Epithelial cell of alveolus of lung (primary cell): ENCODE results near the gene RAMACL. TPM values are rescaled to one million over a fixed set of nuclear protein-coding genes. Genes with fewer than 3 reads are reported as not detected.

Experiments
- total RNA-seq: library from RNA; depleted of rRNA; stranded (reverse); fragments of >200 nt; gene quantifications from 2 replicates; pipeline ENCODE4 v1.2.1, GENCODE V29; 2015

Gene RAMACL
- 0.26 and 0.96 TPM in 2 replicates for total RNA-seq

DNA sequence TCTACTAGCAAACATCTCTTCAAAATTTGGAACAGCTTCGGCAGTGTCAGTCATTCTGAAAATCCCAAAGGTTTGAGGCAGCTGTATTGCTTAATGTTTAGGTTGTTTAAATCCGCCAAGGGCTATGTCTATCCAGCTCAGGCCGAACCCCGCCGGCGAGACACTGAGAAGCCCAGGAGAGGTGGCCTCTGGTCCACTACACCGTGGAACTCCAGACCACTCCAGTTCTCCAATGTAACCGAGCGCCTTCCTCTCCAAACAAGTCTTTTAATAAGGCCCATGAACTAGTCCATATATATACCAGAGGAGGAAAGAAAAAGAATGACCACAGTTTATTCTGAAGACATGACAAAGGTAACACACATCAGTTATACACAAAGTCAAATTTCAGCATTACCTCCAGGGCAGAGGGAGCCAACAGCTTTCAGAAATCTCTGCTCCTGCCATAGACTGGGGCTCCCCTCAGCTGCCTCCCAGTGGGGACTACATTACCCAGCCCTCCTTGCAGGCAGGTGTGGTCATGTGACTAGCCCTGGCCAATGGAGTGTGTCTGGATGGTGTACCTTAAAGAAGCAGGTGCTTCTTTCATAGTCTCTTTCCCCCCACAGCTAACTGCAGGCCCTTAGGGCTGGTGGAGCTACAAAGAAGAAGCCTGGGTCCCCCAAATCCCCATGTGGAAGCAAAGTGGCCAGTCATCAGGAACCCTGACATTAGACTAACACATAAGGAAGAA, at the start of gene RAMACL:
TSS of gene RAMACL (minus strand) at position 255 of the 733 bp plus-strand sequence. CDS start at position 54, 201 bp downstream.

DNA sequence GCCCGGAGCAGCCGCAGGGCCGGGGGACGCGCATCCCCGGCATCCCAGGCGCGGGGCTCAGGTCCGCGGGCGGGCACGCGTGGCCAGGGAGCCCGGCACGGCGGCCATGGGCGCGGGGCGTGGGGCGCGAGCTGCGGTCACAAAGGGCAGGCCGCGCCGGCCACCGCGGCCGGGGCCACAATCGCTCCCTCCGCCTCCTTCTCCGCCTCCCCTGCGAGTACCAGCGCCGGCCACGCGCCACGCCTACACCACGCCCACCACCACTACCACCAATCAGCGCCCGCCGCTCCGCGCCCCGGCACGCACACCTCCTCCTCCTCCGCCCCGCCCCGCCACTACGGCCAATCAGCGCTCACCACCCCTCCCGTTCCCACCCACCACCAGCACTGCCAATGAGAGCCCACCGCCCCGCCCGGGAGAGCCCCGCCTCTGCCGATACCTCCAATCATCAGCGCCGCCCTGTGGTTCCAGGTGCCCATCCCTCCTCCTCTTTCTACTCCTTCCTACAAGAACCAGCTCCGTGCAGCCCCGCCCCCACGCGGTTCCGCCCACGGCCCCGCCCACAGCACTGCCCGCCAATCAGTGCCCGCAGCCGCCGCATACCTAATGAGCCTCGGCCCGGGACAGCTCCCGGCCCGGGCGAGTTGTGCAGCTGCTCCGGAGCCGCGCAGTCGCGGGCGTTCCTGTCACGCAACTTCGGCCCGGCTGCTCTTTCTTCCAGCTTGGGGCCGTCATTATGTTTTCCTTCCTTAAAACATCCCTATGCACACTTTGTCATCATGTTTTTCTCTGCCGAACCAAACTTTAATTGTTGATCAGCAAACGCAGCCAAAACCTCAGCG, 40.8 kb upstream of the RAMACL start, which contains the start of gene RPS6KA2:
TSS of gene RPS6KA2 (minus strand) at position 219 of the 842 bp plus-strand sequence. CDS start 232 bp downstream, outside the sequence.

Other genes with a start within 250 kb of the RAMACL start
- 45.7 and 49.5 TPM in 2 replicates for gene SFT2D1, start 244.1 kb downstream of the RAMACL start, total RNA-seq
- 17.9 and 29.5 TPM in 2 replicates for gene MPC1, start 203.7 kb downstream of the RAMACL start, total RNA-seq
- 49.8 and 68.3 TPM in 2 replicates for gene RPS6KA2, start 40.6 kb upstream of the RAMACL start, total RNA-seq